Gastroesophageal sphincter (tissue), 4 donors: Measurements from ENCODE around the gene ROBO1. TPM values are rescaled to one million over a fixed set of nuclear protein-coding genes. Genes with fewer than 3 reads are reported as not detected.

Source experiments
- ATAC-seq: fragments of 150-250 bp; one replicate; pipeline ENCODE4 v1.9.1; 2016; ENCODE audit warnings: mild to moderate bottlenecking, moderate library complexity
- H3K27ac ChIP-seq, 4 donors: fragments of 200-600 bp; sonication (generic) in 3 of 4; 1 replicate in 3 of 4; 2 replicates in 1 of 4; pipeline ENCODE4 v1.5.1; 2016 to 2019
- H3K27me3 ChIP-seq: fragments of 200-600 bp; sonication (generic); one replicate; pipeline ENCODE4 v1.5.1; 2019
- H3K36me3 ChIP-seq, 2 donors: fragments of 200-600 bp; sonication (generic); one replicate each; pipeline ENCODE4 v1.5.1; 2019; ENCODE audit warnings: control low read depth in 1 of 2
- H3K4me1 ChIP-seq, 3 donors: fragments of 200-600 bp; sonication (generic); 1 replicate in 2 of 3; 2 replicates in 1 of 3; pipeline ENCODE4 v1.5.1; 2016 to 2019; ENCODE audit warnings: control low read depth in 2 of 3
- H3K4me3 ChIP-seq, 2 donors: fragments of 200-600 bp; sonication (generic); one replicate each; pipeline ENCODE4 v1.5.1; 2019; ENCODE audit warnings: mild to moderate bottlenecking in 1 of 2, moderate library complexity in 1 of 2
- H3K9me3 ChIP-seq, 3 donors: fragments of 200-600 bp; sonication (generic); one replicate each; pipeline ENCODE4 v1.5.1; 2017 to 2019; ENCODE audit warnings: control low read depth in 2 of 3
- CTCF ChIP-seq, 4 experiments: fragments of 200-600 bp in 2 of 4; fragments of 450-650 bp in 2 of 4; sonication (generic) in 1 of 4; IDR thresholded peaks; one replicate each; pipeline ENCODE4 v1.5.1; 2017 to 2019; ENCODE audit warnings: antibody characterized with exemption in 4 of 4, mild to moderate bottlenecking in 2 of 4, moderate library complexity in 2 of 4
- EP300 ChIP-seq: sonication (generic); formaldehyde crosslinking; IDR thresholded peaks from one replicate; pipeline ENCODE4 v1.6.1; 2017; ENCODE audit warnings: antibody characterized with exemption, mild to moderate bottlenecking
- POLR2A ChIP-seq, 2 donors: fragments of 450-650 bp; IDR thresholded peaks; one replicate each; pipeline ENCODE4 v1.6.1; 2017; ENCODE audit warnings: antibody characterized with exemption in 2 of 2, mild to moderate bottlenecking in 2 of 2, moderate library complexity in 1 of 2
- POLR2AphosphoS5 ChIP-seq: sonication (generic); formaldehyde crosslinking; IDR thresholded peaks from one replicate; pipeline ENCODE4 v1.6.1; 2017; ENCODE audit warnings: antibody characterized with exemption
- WGBS, 2 donors: methylation state at CpG; one replicate each; pipeline ENCODE4 v1.1.5; 2018; ENCODE audit warnings: low coverage in 1 of 2; 5-methylcytosine and 5-hydroxymethylcytosine counted together
- total RNA-seq, 4 donors: library from RNA; depleted of rRNA; stranded (reverse); fragments of >200 nt; gene quantifications; one replicate each; pipeline ENCODE4 v1.1.0, GENCODE V29; 2016

ROBO1 gene
- total RNA-seq, 4 donors from 2014 or later = 9.7 to 15.3 (median 12.9) TPM

- no peak overlapping the region for H3K27ac ChIP-seq
- no peaks in the 10 kb centered on the region for H3K9me3 ChIP-seq
- WGBS, 2 donors = 78 to 83% methylated on average over 7 to 8 of the region's 8 CpGs
- H3K4me3 ChIP-seq = no peak overlapping the region
- TF ChIP-seq EP300 (no peak), POLR2A (IDR thresholded peaks at IDR 0.05) (no peak), CTCF (IDR thresholded peaks at IDR 0.05) (no peak), POLR2AphosphoS5 (no peak)
- H3K4me1 ChIP-seq = no peaks in the 10 kb centered on the region
- H3K36me3 ChIP-seq = no peaks in the 10 kb centered on the region
- H3K27me3 ChIP-seq = no peaks in the 10 kb centered on the region
- no peak for ATAC-seq
Measured at GRCh38 chr3:79531566-79532295, 236.1 kb downstream of the ROBO1 start.

GRCh38 chr3:79521221-79521848 is 246.5 kb downstream of the ROBO1 start:
- TF ChIP-seq CTCF (IDR thresholded peaks at IDR 0.05) (peak; percentile 27 to 58 (median 34)), POLR2AphosphoS5 (no peak)
- Histone ChIP-seq H3K4me3 (no peak overlapping the region), H3K36me3 (no peaks in the 10 kb centered on the region), H3K4me1 (peaks cover 0 to 3% (median 0%) of the 10 kb centered on the region in 3 donors), H3K27me3 (peaks cover 20% of the 10 kb centered on the region), H3K9me3 (no peaks in the 10 kb centered on the region), H3K27ac (no peak overlapping the region)
- ATAC-seq = no peak
- 9% methylated on average over 8 of the region's 8 CpGs for WGBS, 2 donors

GRCh38 chr3:79517766-79518413 is 249.9 kb downstream of the ROBO1 start:
- no peaks in the 10 kb centered on the region for H3K36me3 ChIP-seq
- peaks cover 0 to 3% (median 0%) of the 10 kb centered on the region in 3 donors for H3K4me1 ChIP-seq
- no peaks in the 10 kb centered on the region for H3K9me3 ChIP-seq
- peak in 1 of 4 experiments; percentile 9 for TF ChIP-seq CTCF (IDR thresholded peaks at IDR 0.05)
- TF ChIP-seq EP300 = no peak
- no peak overlapping the region for H3K4me3 ChIP-seq
- 0 to 35% methylated on average over 1 to 2 of the region's 2 CpGs for WGBS, 2 donors
- no peak overlapping the region for H3K27ac ChIP-seq
- ATAC-seq = no peak
- peaks cover 20% of the 10 kb centered on the region for H3K27me3 ChIP-seq

- ATAC-seq = no peak
- 74 to 86% methylated on average over 3 to 4 of the region's 4 CpGs for WGBS, 2 donors
- H3K4me1 ChIP-seq = peaks cover 0 to 3% (median 0%) of the 10 kb centered on the region in 3 donors
- no peak overlapping the region for H3K27ac ChIP-seq
- H3K4me3 ChIP-seq = no peak overlapping the region
- H3K36me3 ChIP-seq = no peaks in the 10 kb centered on the region
- no peaks in the 10 kb centered on the region for H3K9me3 ChIP-seq
- peaks cover 20% of the 10 kb centered on the region for H3K27me3 ChIP-seq
- TF ChIP-seq POLR2A (IDR thresholded peaks at IDR 0.05) = no peak
Measured at GRCh38 chr3:79516795-79517194, 251.0 kb downstream of the ROBO1 start.

- Histone ChIP-seq H3K36me3 (no peaks in the 10 kb centered on the region), H3K27me3 (peaks cover 15% of the 10 kb centered on the region), H3K9me3 (no peaks in the 10 kb centered on the region), H3K4me1 (no peaks in the 10 kb centered on the region), H3K27ac (no peak overlapping the region), H3K4me3 (no peak overlapping the region)
- no peak for ATAC-seq
- WGBS, 2 donors = 20 to 22% methylated on average over 1 to 4 of the region's 4 CpGs
- TF ChIP-seq CTCF (IDR thresholded peaks at IDR 0.05) = no peak
- TF ChIP-seq EP300 = no peak
- no peak for TF ChIP-seq POLR2A (IDR thresholded peaks at IDR 0.05)
- no peak for TF ChIP-seq POLR2AphosphoS5
Measured at GRCh38 chr3:79515072-79515471, 252.7 kb downstream of the ROBO1 start.
